Mucosa of descending colon (tissue), 3 donors: Measurements from ENCODE around the gene CFAP77. TPM values are rescaled to one million over a fixed set of nuclear protein-coding genes. Genes with fewer than 3 reads are reported as not detected.

Experiments used
- ATAC-seq: fragments of 200-7000 bp; cut with Tn5 transposase; one replicate; pipeline ENCODE4 v1.9.1; 2020; ENCODE audit warnings: mild to moderate bottlenecking, moderate library complexity
- DNase-seq, 3 donors: peaks; one replicate each; pipeline ENCODE4 v3.0.0-alpha.2; 2020
- H3K36me3 ChIP-seq: fragments of 200-600 bp; one replicate; pipeline ENCODE4 v1.8.0; 2021; ENCODE audit warnings: low read depth, mild to moderate bottlenecking
- H3K4me1 ChIP-seq: fragments of 200-600 bp; one replicate; pipeline ENCODE4 v1.8.0; 2021; ENCODE audit warnings: low read depth, mild to moderate bottlenecking
- H3K4me3 ChIP-seq: fragments of 200-600 bp; one replicate; pipeline ENCODE4 v1.8.0; 2021; ENCODE audit warnings: mild to moderate bottlenecking
- H3K9me3 ChIP-seq: fragments of 200-600 bp; one replicate; pipeline ENCODE4 v1.8.0; 2021; ENCODE audit warnings: mild to moderate bottlenecking
- CTCF ChIP-seq: fragments of 200-600 bp; IDR thresholded peaks from one replicate; pipeline ENCODE4 v1.8.0; 2022; ENCODE audit warnings: antibody characterized with exemption, mild to moderate bottlenecking
- intact Hi-C, 2 donors: fragments of 100-400 bp; cut with DNase I in 1 of 2; cut with micrococcal nuclease in 1 of 2; formaldehyde crosslinking; loops; one replicate each; pipeline versions ENCODE4 v1.11.0 to v1.11.1; 2022; cut with DNase I, micrococcal nuclease
- total RNA-seq, 3 donors: library from RNA; stranded (reverse); fragmentation: NEBNext Ultra II Directional in 2 of 3; extraction: Animal tissue kit (Norgen Biotek cat#: 25700) in 2 of 3; gene quantifications; one replicate each; pipeline versions ENCODE4 v1.2.1 to v1.2.4, GENCODE V29; 2021 to 2023
- donor health status: DM: no; HTN: no; CAD: no; lungs with moderate emphysema.
- donor health status: DM: no; HTN: no; CAD: no.
- donor health status: DM: no; HTN: yes; CAD: no.

Gene CFAP77
- total RNA-seq, 3 donors from 2014 or later: not detected

GRCh38 chr9:132415181-132415580, 5.2 kb downstream of the CFAP77 start:
- Histone ChIP-seq H3K9me3 (no peaks in the 10 kb centered on the region), H3K4me1 (peaks cover 11% of the 10 kb centered on the region), H3K36me3 (no peaks in the 10 kb centered on the region), H3K4me3 (no peak overlapping the region)
- intact Hi-C loops: no loop called here
- ATAC-seq: no peak
- DNase-seq: no peak
- TF ChIP-seq CTCF: no peak

GRCh38 chr9:132418726-132419363, 8.8 kb downstream of the CFAP77 start:
- Histone ChIP-seq H3K4me3 (no peak overlapping the region), H3K4me1 (no peaks in the 10 kb centered on the region), H3K9me3 (no peaks in the 10 kb centered on the region), H3K36me3 (no peaks in the 10 kb centered on the region)
- intact Hi-C loops: no loop called here
- DNase-seq: no peak
- TF ChIP-seq CTCF: no peak
- no peak for ATAC-seq

GRCh38 chr9:132422574-132422973, 12.6 kb downstream of the CFAP77 start:
- no peaks in the 10 kb centered on the region for H3K36me3 ChIP-seq
- no peak overlapping the region for H3K4me3 ChIP-seq
- no peaks in the 10 kb centered on the region for H3K4me1 ChIP-seq
- TF ChIP-seq CTCF: no peak
- no peak for DNase-seq
- intact Hi-C loops: no loop called here
- no peak for ATAC-seq
- no peaks in the 10 kb centered on the region for H3K9me3 ChIP-seq

- DNase-seq (no peak), ATAC-seq (no peak)
- no peak for TF ChIP-seq CTCF
- no peaks in the 10 kb centered on the region for H3K9me3 ChIP-seq
- intact Hi-C loops: no loop called here
- H3K36me3 ChIP-seq: no peaks in the 10 kb centered on the region
- H3K4me1 ChIP-seq: no peaks in the 10 kb centered on the region
- H3K4me3 ChIP-seq: no peak overlapping the region
Measured at GRCh38 chr9:132423503-132423902, 13.5 kb downstream of the CFAP77 start.

DNA sequence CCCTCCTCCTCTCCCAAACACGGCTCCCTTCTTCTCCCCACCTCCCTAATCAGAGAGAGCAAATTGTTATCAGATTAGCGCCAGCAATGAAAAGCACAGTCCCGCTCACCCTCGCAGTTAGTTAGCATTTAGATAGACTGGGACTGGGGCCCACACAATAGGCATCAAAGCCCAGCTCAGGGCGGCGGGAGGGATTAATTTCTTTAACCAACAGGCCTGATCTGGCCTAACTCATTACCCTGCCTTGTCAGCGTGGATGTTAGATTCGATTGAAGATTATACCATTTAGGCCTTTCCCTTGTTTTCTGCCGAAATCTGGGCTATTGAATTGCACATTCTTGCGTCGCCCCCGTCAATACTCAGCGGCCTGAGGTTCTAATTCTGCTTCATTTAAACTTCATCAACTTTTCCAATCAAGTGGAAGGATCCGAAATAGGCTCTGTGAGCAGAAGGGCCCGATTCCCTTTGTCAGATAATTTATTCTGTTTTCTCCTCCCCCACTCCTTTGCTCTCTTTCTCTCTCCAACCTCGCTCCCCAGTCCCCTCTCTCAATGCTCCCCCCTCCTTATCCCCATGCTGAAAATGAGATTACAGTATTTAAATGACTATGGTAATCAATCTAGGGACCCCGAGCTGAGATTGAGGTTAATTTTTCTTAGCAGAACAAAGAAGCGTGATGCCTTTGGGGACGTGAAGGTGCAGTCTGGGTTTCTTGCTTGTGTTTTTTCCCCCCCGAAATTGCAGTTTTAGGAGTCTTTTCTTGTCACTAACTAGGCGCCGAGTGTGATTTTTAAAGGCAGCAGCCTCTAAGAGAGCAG, 15.1 kb downstream of the CFAP77 start:
- intact Hi-C loops: no loop called here
- no peak overlapping the region for H3K4me3 ChIP-seq
- no peaks in the 10 kb centered on the region for H3K4me1 ChIP-seq
- H3K36me3 ChIP-seq: no peaks in the 10 kb centered on the region
- no peak for ATAC-seq
- DNase-seq: no peak
- no peaks in the 10 kb centered on the region for H3K9me3 ChIP-seq
- TF ChIP-seq CTCF: no peak
